ENCODE measurements around the gene C7orf57.

DNA sequence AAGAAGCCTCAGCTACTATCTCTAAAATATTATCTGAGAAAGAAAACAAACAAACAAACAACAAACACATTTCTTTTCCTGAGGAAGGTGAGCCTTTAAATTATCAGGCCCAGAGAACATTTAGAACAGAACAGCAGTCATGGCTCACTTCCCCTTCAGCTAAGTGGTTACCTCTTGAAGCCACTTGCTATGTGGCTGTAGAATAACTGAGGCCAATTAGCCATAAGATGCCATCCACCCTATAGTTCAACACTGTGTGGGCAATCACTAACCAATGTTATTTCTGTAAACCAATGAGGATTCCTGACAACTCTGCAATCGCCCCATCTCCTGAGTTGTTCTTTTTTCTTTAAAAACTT lies 50.1 kb downstream of the C7orf57 start:
- TF ChIP-seq, protein P1, sequence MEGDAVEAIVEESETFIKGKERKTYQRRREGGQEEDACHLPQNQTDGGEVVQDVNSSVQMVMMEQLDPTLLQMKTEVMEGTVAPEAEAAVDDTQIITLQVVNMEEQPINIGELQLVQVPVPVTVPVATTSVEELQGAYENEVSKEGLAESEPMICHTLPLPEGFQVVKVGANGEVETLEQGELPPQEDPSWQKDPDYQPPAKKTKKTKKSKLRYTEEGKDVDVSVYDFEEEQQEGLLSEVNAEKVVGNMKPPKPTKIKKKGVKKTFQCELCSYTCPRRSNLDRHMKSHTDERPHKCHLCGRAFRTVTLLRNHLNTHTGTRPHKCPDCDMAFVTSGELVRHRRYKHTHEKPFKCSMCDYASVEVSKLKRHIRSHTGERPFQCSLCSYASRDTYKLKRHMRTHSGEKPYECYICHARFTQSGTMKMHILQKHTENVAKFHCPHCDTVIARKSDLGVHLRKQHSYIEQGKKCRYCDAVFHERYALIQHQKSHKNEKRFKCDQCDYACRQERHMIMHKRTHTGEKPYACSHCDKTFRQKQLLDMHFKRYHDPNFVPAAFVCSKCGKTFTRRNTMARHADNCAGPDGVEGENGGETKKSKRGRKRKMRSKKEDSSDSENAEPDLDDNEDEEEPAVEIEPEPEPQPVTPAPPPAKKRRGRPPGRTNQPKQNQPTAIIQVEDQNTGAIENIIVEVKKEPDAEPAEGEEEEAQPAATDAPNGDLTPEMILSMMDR (IDR thresholded peaks at IDR 0.05), result no peak
- TF ChIP-seq EZH2 (IDR thresholded peaks at IDR 0.05), result no peak
- no peak for TF ChIP-seq EZH2phosphoT487 (IDR thresholded peaks at IDR 0.05)
